ENCODE measurements around the gene TTC39B.

TTC39B gene

GRCh38 chr9:15150939-15151338 lies 156.1 kb downstream of the TTC39B start:
- TF ChIP-seq, protein P1, sequence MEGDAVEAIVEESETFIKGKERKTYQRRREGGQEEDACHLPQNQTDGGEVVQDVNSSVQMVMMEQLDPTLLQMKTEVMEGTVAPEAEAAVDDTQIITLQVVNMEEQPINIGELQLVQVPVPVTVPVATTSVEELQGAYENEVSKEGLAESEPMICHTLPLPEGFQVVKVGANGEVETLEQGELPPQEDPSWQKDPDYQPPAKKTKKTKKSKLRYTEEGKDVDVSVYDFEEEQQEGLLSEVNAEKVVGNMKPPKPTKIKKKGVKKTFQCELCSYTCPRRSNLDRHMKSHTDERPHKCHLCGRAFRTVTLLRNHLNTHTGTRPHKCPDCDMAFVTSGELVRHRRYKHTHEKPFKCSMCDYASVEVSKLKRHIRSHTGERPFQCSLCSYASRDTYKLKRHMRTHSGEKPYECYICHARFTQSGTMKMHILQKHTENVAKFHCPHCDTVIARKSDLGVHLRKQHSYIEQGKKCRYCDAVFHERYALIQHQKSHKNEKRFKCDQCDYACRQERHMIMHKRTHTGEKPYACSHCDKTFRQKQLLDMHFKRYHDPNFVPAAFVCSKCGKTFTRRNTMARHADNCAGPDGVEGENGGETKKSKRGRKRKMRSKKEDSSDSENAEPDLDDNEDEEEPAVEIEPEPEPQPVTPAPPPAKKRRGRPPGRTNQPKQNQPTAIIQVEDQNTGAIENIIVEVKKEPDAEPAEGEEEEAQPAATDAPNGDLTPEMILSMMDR (IDR thresholded peaks at IDR 0.05; ENCODE audit: extremely low read depth, insufficient read depth, missing control alignments) = no peak
- DNase-seq (ENCODE audit: low spot score) = no peak
- in situ Hi-C loops (cut with MboI; ENCODE audit: low pct_unique_long_range_greater_than_20kb, low sequenced_read_pairs, unreplicated experiment) = no loop called here

GRCh38 chr9:15149450-15149849 lies 157.6 kb downstream of the TTC39B start:
- in situ Hi-C loops (cut with MboI; ENCODE audit: low pct_unique_long_range_greater_than_20kb, low sequenced_read_pairs, unreplicated experiment) = no loop called here
- no peak for DNase-seq (ENCODE audit: low spot score)
- TF ChIP-seq, protein P1 (IDR thresholded peaks at IDR 0.05; ENCODE audit: extremely low read depth, insufficient read depth, missing control alignments) = no peak

- TF ChIP-seq, protein P1 (IDR thresholded peaks at IDR 0.05; ENCODE audit: extremely low read depth, insufficient read depth, missing control alignments) = no peak
- in situ Hi-C loops (cut with MboI; ENCODE audit: low pct_unique_long_range_greater_than_20kb, low sequenced_read_pairs, unreplicated experiment) = no loop called here
- DNase-seq (ENCODE audit: low spot score) = no peak
Observed at GRCh38 chr9:15146268-15146700, 160.7 kb downstream of the TTC39B start.

DNA sequence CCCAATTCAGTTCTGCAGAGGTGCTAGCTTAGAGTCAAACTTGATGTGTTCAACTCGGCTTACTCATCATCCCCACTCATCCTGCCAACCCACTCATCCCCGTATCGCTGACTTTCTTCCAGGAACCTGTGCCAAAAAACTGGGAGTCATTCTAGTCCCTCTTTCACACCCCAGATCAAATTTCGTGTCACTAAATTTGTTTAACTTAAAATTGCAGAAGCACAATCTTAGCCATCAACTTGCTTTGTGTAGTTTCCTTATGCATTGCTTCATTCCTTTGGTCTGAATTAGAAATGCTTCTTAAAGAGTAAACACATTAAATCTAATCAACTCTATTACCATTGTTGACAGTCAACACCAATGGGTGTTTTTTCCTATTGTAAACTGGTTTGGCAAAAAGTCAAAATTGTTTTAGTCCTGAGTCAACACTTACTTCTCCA lies 162.4 kb downstream of the TTC39B start:
- in situ Hi-C loops (cut with MboI; ENCODE audit: low pct_unique_long_range_greater_than_20kb, low sequenced_read_pairs, unreplicated experiment) = no loop called here
- no peak for DNase-seq (ENCODE audit: low spot score)
- TF ChIP-seq, protein P1 (IDR thresholded peaks at IDR 0.05; ENCODE audit: extremely low read depth, insufficient read depth, missing control alignments) = no peak

DNA sequence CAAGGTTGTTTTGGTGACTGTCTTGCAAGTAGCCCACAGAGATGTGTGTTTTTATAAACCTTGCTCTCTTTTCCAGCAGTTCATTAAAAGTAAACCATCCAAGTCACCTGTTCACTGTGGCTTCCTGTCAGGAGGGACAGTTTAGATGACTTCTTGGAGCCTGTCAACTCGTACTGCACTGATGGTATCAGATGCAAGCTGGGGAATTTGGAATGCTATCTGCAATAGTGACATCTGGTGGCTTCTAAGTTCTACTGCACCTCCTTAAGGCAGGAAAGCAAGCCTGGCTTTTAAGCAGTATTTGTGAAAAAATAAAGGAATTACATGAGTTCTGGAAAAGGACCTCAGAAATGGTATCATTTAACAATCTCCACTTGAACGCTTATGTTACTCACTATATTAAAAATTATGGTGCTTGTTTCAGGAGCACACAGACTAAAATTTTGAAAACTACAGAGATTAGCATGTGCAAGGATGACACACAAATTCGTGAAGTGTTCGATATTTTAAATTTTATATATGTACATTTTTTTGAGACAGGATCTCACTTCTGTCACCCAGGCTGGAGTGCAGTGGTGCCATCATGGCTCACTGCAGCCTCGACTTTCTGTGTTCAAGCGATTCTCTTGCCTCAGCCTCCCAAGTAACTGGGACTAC lies 164.0 kb downstream of the TTC39B start:
- in situ Hi-C loops (cut with MboI; ENCODE audit: low pct_unique_long_range_greater_than_20kb, low sequenced_read_pairs, unreplicated experiment) = no loop called here
- DNase-seq (ENCODE audit: low spot score) = peak; percentile 60
- TF ChIP-seq, protein P1 (IDR thresholded peaks at IDR 0.05; ENCODE audit: extremely low read depth, insufficient read depth, missing control alignments) = peak; percentile 69

DNA sequence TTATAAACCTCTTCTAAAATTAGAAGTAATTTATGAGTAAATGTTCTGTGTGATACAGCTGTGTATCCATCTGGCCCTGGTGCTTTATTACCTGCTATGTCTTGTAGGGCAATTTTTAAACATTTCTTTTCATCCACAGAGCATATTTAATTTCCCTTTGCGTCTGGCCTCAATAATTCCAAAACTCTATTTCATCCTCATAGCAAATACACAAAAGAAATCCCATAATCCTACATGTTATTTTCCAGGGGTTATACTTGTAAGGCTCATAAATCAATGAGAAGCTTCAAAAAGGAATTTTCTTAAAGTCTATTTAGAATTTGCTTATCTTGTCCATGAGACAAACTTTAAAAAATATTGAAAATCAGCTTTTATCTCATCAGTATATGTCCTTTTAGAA lies 167.0 kb downstream of the TTC39B start:
- DNase-seq (ENCODE audit: low spot score) = no peak
- in situ Hi-C loops (cut with MboI; ENCODE audit: low pct_unique_long_range_greater_than_20kb, low sequenced_read_pairs, unreplicated experiment) = no loop called here
- TF ChIP-seq, protein P1 (IDR thresholded peaks at IDR 0.05; ENCODE audit: extremely low read depth, insufficient read depth, missing control alignments) = no peak
